ENCODE measurements around the gene EPHA4.

The EPHA4 gene

DNA sequence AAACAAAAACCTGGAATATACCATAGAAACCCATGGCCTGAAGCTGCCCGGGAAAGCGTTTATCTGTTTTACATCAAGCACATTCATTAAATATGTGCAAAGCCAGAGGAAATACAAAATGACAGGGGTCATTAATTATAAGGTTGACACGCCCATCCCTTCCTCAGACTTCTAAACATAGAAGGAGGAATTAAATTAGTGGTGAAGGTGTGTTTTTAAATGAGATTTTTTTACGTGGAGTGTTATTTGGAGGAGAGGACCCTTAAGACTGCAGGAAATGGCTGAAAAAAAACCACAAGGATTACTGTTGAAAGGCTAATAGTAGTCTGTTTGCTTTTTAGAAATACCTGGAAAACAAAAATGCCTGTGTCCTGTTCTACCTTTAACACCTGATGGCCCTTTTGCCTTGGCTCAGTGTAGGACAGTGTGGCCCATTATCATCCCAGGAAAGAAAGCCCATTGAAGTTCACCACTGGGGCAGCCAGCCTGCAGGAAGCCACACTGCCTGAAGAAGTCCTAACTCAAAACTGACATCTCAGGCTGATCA lies 123.2 kb downstream of the EPHA4 start:
- no peak overlapping the region for H3K4me3 ChIP-seq (ENCODE audit: low read depth, low read length)
- TF ChIP-seq, protein P1, sequence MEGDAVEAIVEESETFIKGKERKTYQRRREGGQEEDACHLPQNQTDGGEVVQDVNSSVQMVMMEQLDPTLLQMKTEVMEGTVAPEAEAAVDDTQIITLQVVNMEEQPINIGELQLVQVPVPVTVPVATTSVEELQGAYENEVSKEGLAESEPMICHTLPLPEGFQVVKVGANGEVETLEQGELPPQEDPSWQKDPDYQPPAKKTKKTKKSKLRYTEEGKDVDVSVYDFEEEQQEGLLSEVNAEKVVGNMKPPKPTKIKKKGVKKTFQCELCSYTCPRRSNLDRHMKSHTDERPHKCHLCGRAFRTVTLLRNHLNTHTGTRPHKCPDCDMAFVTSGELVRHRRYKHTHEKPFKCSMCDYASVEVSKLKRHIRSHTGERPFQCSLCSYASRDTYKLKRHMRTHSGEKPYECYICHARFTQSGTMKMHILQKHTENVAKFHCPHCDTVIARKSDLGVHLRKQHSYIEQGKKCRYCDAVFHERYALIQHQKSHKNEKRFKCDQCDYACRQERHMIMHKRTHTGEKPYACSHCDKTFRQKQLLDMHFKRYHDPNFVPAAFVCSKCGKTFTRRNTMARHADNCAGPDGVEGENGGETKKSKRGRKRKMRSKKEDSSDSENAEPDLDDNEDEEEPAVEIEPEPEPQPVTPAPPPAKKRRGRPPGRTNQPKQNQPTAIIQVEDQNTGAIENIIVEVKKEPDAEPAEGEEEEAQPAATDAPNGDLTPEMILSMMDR (IDR thresholded peaks at IDR 0.05; ENCODE audit: low read depth, low read length, missing control alignments), result no peak
- no peak for DNase-seq (ENCODE audit: low read depth)

DNA sequence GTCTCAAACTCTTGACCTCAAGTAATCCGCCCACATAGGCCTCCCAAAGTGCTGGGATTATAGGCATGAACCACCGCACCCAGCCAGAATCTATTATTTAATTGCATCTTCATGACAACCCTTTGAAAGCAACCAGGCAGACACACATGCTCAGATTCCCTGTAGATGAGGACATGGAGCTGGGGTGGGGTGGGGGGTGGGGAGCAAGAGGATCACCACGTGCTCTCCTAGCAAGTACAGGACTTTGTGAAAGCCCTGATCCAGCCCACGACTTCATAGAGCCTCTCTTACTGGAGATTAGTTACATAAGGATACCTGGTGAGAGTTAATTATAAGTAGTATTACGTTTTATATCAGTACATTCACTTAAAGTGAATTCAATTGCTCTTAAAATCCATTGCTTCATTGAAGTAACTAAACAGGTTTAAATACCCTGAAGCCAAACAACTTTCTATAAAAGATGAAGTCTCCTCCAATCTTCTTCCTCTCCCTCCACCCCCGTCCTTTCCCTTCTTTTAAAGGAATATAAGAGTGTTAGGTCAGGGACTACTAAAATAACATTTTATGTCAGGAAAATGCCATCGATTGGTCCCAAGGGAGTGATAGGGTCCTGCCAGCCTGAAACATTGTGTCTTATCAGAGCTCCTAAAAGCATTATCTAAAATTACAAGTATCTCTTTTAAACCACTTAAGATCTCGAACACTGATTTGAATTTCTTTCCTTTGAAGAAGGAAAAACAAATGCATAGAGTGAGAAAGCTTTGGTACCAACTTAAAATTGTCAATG lies 123.9 kb downstream of the EPHA4 start:
- no peak overlapping the region for H3K4me3 ChIP-seq (ENCODE audit: low read depth, low read length)
- TF ChIP-seq, protein P1 (IDR thresholded peaks at IDR 0.05; ENCODE audit: low read depth, low read length, missing control alignments), result no peak
- DNase-seq (ENCODE audit: low read depth), result no peak

DNA sequence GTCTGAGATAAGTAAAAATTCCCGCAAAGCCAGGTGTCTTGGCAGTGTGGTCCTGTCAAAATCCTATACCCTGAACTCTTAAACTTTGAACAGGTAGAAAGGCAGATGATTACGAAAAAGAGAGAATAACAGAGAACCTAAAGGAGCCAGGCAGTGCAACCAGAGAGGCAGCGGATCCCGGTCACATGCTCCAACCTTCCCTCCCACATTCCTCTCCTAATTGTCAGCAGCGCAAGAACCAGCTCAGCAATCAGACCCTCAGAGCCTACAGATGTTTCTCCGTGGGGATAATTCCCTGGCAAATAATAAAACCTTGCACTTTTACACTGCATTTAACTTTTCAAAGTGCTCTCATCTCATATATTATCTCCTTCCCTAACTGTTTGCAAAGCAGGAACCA lies 124.8 kb downstream of the EPHA4 start:
- DNase-seq (ENCODE audit: low read depth), result no peak
- H3K4me3 ChIP-seq (ENCODE audit: low read depth, low read length), result no peak overlapping the region

DNA sequence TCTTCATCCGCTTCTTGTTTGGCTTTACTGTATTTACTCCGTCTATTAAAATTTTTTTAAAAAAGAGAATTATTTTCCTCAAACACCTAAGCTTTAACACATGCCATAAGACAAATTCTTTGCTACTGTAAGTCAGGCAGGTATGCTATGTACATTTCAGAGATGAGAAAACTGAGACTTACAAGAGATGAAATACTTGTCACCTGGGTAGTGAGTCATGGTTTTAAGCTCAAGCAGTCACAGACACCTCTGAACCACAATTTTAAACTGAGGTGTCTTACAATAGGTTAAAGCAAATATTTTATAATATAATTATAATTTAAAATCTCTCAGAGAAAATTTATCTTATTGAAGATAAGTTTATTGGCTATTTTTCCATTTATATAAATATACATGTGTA lies 126.0 kb downstream of the EPHA4 start:
- no peak for DNase-seq (ENCODE audit: low read depth)
- TF ChIP-seq, protein P1 (IDR thresholded peaks at IDR 0.05; ENCODE audit: low read depth, low read length, missing control alignments), result no peak
- H3K4me3 ChIP-seq (ENCODE audit: low read depth, low read length), result no peak overlapping the region

More for the DNA sequence above, 124.8 kb downstream of the EPHA4 start:
- TF ChIP-seq, protein P1 (IDR thresholded peaks at IDR 0.05; ENCODE audit: low read depth, low read length, missing control alignments), result no peak

DNA sequence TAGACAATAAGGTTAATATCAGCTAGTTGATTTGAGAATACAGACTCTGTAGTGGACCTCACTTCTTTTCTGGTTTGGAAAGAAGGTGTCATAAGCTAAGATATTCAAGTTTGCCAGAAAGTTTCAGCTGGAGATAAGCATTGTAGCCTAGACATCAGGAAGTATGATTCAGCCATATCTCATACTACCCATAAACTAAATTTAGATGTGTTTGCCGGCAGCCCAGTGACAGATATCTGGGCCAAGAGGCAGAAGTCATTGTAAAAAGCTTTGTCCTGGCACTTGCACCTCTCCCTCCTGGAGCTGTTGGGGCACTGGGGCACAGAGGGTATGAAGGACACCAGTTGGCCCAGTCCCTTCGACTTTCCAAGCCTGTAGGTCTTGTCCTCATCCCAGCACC lies 128.0 kb downstream of the EPHA4 start:
- no peak overlapping the region for H3K4me3 ChIP-seq (ENCODE audit: low read depth, low read length)
- no peak for DNase-seq (ENCODE audit: low read depth)
- TF ChIP-seq, protein P1 (IDR thresholded peaks at IDR 0.05; ENCODE audit: low read depth, low read length, missing control alignments), result no peak

DNA sequence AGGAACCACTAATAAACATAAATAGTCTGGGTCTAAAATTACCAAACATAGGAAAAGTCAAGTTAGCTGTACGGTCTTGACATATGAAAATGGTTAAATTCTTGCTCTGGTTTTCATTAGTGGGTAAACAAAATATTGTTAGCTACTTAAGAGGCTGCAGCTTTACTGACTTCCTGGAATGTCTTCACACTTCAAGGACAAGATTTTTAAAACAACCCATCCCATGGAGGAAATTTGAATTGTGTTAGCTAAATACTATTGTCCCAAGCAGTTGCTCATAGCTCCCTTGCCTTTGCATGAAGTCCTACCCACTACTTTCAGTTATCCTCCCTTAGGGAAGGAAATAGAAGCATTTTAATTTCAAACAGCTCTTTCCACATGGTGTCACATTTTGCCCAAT lies 128.5 kb downstream of the EPHA4 start:
- H3K4me3 ChIP-seq (ENCODE audit: low read depth, low read length), result no peak overlapping the region
- no peak for DNase-seq (ENCODE audit: low read depth)
- TF ChIP-seq, protein P1 (IDR thresholded peaks at IDR 0.05; ENCODE audit: low read depth, low read length, missing control alignments), result no peak

DNA sequence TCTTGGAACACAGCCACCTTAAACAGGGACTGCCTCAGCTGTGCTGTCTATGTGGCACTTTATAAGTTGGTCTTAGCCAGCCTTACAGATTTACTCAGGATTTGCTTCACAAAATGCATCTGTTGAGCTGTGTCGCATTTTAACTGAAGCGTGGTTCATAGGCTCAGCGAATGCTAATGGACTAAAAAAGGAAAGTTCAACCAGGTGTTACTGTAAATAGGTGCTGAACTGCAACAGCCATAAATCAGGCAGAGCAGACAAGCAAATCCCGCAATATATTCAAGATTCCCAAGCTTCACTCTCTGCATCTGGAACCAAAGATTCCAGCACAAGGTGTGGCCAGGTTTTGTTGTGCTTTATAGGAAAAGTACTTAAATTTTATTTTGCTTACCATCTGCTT lies 130.0 kb downstream of the EPHA4 start:
- TF ChIP-seq, protein P1 (IDR thresholded peaks at IDR 0.05; ENCODE audit: low read depth, low read length, missing control alignments), result no peak
- no peak for DNase-seq (ENCODE audit: low read depth)
- H3K4me3 ChIP-seq (ENCODE audit: low read depth, low read length), result no peak overlapping the region

Measured in GM12864 (cell line).